HG02678 (cell line): ENCODE measurements around the gene IRAK1.

Source experiments
- ATAC-seq: cut with Tn5 transposase; IDR thresholded peaks from one replicate; pipeline ENCODE4 v1.9.1; 2021; ENCODE audit warnings: mild to moderate bottlenecking, moderate library complexity; ENCODE audit not compliant: unreplicated experiment

Gene IRAK1

GRCh38 chrX:153972368-153973126, 47.2 kb downstream of the IRAK1 start, which contains the start of gene TMEM187:
Gene TMEM187 (plus strand): TSS chrX:153972754. CDS start chrX:153982063, 9,309 bp downstream.
- peak; percentile 54 for ATAC-seq

GRCh38 chrX:153971450-153972367, 48.0 kb downstream of the IRAK1 start, which contains the start of gene HCFC1:
Gene HCFC1 (minus strand): TSS chrX:153971818. CDS start chrX:153970840, 978 bp downstream.
- peak; percentile 40 for ATAC-seq

GRCh38 chrX:153971124-153971449, 48.6 kb downstream of the IRAK1 start:
- ATAC-seq: peak; percentile 37

GRCh38 chrX:153970357-153971123, 49.2 kb downstream of the IRAK1 start:
- ATAC-seq: peak; percentile 2

GRCh38 chrX:153969904-153970356, 49.8 kb downstream of the IRAK1 start:
- no peak for ATAC-seq

GRCh38 chrX:153969125-153969903, 50.4 kb downstream of the IRAK1 start:
- ATAC-seq: no peak

GRCh38 chrX:153968754-153969124, 51.0 kb downstream of the IRAK1 start:
- ATAC-seq: no peak

- ATAC-seq: no peak
These were observed 51.4 kb downstream of the IRAK1 start for GRCh38 chrX:153968255-153968654.

- no peak for ATAC-seq
These were observed 52.0 kb downstream of the IRAK1 start for GRCh38 chrX:153967536-153968224.

GRCh38 chrX:153966841-153967535, 52.7 kb downstream of the IRAK1 start:
- no peak for ATAC-seq

GRCh38 chrX:153966283-153966688, 53.4 kb downstream of the IRAK1 start:
- no peak for ATAC-seq

GRCh38 chrX:153965406-153965805, 54.3 kb downstream of the IRAK1 start:
- ATAC-seq: no peak

- ATAC-seq: no peak
These were observed 55.6 kb downstream of the IRAK1 start for GRCh38 chrX:153964105-153964504.

GRCh38 chrX:153963546-153963945, 56.2 kb downstream of the IRAK1 start:
- no peak for ATAC-seq

GRCh38 chrX:153961292-153961691, 58.4 kb downstream of the IRAK1 start:
- ATAC-seq: no peak

GRCh38 chrX:153960786-153961185, 58.9 kb downstream of the IRAK1 start:
- no peak for ATAC-seq
